ENCODE measurements around the gene TACC3. TPM values are rescaled to one million over a fixed set of nuclear protein-coding genes. Genes with fewer than 3 reads are reported as not detected.

The TACC3 gene
- total and polyA plus RNA-seq, 12 donors: 5.5 to 26.5 (median 11.4) TPM

- TF ChIP-seq CTCF (IDR thresholded peaks at IDR 0.05): no peak
- TF ChIP-seq POLR2A (IDR thresholded peaks at IDR 0.05): no peak
- Histone ChIP-seq H3K4me1 (replicated peaks in 1 of 2) (peaks cover 18 to 21% of the 10 kb centered on the region in 2 donors), H3K36me3 (replicated peaks in 1 of 2) (no peaks in the 10 kb centered on the region), H3K9me3 (replicated peaks in 1 of 3) (no peaks in the 10 kb centered on the region), H3K4me3 (no peak overlapping the region), H3K27ac (peak overlapping the region in 1 of 5 donors; percentile 45), H3K27me3 (no peaks in the 10 kb centered on the region)
- intact Hi-C loops (cut with DNase I): no loop called here
- no peak for DNase-seq
- WGBS, 4 donors: 64 to 79% (median 73%) methylated on average over 5 to 10 of the region's 10 CpGs
Observed at GRCh38 chr4:1765409-1766072, 44.2 kb downstream of the TACC3 start.

- intact Hi-C loops (cut with DNase I): no loop called here
- Histone ChIP-seq H3K4me3 (peak overlapping the region in 1 of 4 donors; percentile 59), H3K9me3 (replicated peaks in 1 of 3) (no peaks in the 10 kb centered on the region), H3K4me1 (replicated peaks in 1 of 2) (peaks cover 18 to 21% of the 10 kb centered on the region in 2 donors), H3K27ac (peak overlapping the region in 1 of 5 donors; percentile 45), H3K36me3 (replicated peaks in 1 of 2) (no peaks in the 10 kb centered on the region), H3K27me3 (no peaks in the 10 kb centered on the region)
- no peak for TF ChIP-seq CTCF (IDR thresholded peaks at IDR 0.05)
- TF ChIP-seq POLR2A (IDR thresholded peaks at IDR 0.05): no peak
- 39 to 60% (median 46%) methylated on average over 9 to 41 of the region's 41 CpGs for whole genome bisulfite sequencing, 4 donors
- peak; percentile 43 to 86 (median 79) for DNase-seq
Observed at GRCh38 chr4:1766106-1767060, 45.1 kb downstream of the TACC3 start.

GRCh38 chr4:1767061-1767769 is 45.9 kb downstream of the TACC3 start:
- TF ChIP-seq POLR2A (IDR thresholded peaks at IDR 0.05) (no peak), CTCF (IDR thresholded peaks at IDR 0.05) (no peak)
- Histone ChIP-seq H3K36me3 (replicated peaks in 1 of 2) (no peaks in the 10 kb centered on the region), H3K4me1 (replicated peaks in 1 of 2) (peaks cover 18 to 21% of the 10 kb centered on the region in 2 donors), H3K27me3 (no peaks in the 10 kb centered on the region), H3K9me3 (replicated peaks in 1 of 3) (no peaks in the 10 kb centered on the region), H3K4me3 (peak overlapping the region in 1 of 4 donors; percentile 59), H3K27ac (peak overlapping the region in 1 of 5 donors; percentile 45)
- 1 to 4% (median 2%) methylated on average over 21 to 81 of the region's 84 CpGs; no CpG with 5 or more reads in 1 of the 4 donors for WGBS, 4 donors
- intact Hi-C loops (cut with DNase I): no loop called here
- no peak for DNase-seq

Measured in adrenal gland (tissue), 12 donors.